H1 (cell line): Measurements from ENCODE around the gene MAGI1.

Source experiments
- CREB1 ChIP-seq: IDR thresholded peaks from 2 replicates; pipeline ENCODE4 v1.6.1; 2012; ENCODE audit warnings: inconsistent platforms
- EZH2 ChIP-seq: fragments of 200-600 bp; sonication (generic); IDR thresholded peaks from 2 replicates; pipeline ENCODE4 v1.7.1; 2012; ENCODE audit warnings: low read depth, mild to moderate bottlenecking, moderate library complexity, low read length, inconsistent platforms; ENCODE audit not compliant: severe bottlenecking
- POLR2A ChIP-seq, 2 experiments: IDR thresholded peaks; 1 replicate in 1 of 2; 2 replicates in 1 of 2; pipeline ENCODE4 v1.6.1; 2011; ENCODE audit warnings: low read depth in 2 of 2, low read length in 2 of 2, mild to moderate bottlenecking in 2 of 2; ENCODE audit errors: control extremely low read depth in 1 of 2
- RXRA ChIP-seq: IDR thresholded peaks from 2 replicates; pipeline ENCODE4 v1.6.1; 2011; ENCODE audit warnings: low read depth, mild to moderate bottlenecking, low read length, moderate library complexity; ENCODE audit not compliant: insufficient read depth
- USF2 ChIP-seq: IDR thresholded peaks from 2 replicates; pipeline ENCODE4 v1.6.1; 2011; ENCODE audit warnings: low read length, improper control_type of control experiment
- YY1 ChIP-seq: IDR thresholded peaks from 2 replicates; pipeline ENCODE4 v1.6.1; 2011; ENCODE audit warnings: low read depth, mild to moderate bottlenecking, low read length
- TF ChIP-seq, protein P1 (sequence below), 3 experiments: IDR thresholded peaks; 1 replicate in 2 of 3; 2 replicates in 1 of 3; pipeline versions ENCODE4 v1.5.1 to v1.6.1; 2011; ENCODE audit warnings: low read length in 3 of 3, mild to moderate bottlenecking in 3 of 3, inconsistent platforms in 2 of 3, low read depth in 1 of 3, moderate library complexity in 1 of 3; ENCODE audit not compliant: insufficient read depth in 1 of 3; ENCODE audit errors: control extremely low read depth in 1 of 3

DNA sequence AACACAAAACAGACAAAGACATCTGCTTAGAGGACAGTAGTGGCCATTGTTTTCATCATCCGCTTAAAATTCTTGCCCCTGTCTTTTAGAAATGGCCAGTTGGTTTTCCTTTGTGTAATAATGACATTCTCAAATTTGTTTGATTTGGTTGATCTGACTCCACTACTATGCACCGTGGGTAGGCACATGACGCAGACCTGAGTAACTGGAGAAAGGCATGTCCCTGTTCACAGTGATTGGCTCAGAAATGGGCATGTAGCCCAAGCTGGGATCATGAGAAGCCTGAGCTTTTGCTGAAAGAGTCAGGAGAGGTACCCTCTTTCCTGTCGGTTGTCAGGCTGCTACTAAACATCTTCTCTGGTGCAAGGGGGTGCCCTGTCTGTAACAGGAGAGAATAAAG, 36.6 kb upstream of the MAGI1 start:
- TF ChIP-seq, protein P1, sequence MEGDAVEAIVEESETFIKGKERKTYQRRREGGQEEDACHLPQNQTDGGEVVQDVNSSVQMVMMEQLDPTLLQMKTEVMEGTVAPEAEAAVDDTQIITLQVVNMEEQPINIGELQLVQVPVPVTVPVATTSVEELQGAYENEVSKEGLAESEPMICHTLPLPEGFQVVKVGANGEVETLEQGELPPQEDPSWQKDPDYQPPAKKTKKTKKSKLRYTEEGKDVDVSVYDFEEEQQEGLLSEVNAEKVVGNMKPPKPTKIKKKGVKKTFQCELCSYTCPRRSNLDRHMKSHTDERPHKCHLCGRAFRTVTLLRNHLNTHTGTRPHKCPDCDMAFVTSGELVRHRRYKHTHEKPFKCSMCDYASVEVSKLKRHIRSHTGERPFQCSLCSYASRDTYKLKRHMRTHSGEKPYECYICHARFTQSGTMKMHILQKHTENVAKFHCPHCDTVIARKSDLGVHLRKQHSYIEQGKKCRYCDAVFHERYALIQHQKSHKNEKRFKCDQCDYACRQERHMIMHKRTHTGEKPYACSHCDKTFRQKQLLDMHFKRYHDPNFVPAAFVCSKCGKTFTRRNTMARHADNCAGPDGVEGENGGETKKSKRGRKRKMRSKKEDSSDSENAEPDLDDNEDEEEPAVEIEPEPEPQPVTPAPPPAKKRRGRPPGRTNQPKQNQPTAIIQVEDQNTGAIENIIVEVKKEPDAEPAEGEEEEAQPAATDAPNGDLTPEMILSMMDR (IDR thresholded peaks at IDR 0.05; ENCODE audit: control extremely low read depth in 1 of 3, insufficient read depth in 1 of 3, low read depth in 1 of 3, low read length in 3 of 3) = no peak
- TF ChIP-seq YY1 (no peak), POLR2A (IDR thresholded peaks at IDR 0.05; ENCODE audit: control extremely low read depth in 1 of 2, low read depth in 2 of 2, low read length in 2 of 2) (no peak), RXRA (no peak), EZH2 (no peak), USF2 (no peak), CREB1 (no peak)
